ENCODE measurements around the gene INTS4. TPM values are rescaled to one million over a fixed set of nuclear protein-coding genes. Genes with fewer than 3 reads are reported as not detected.
"Not testable (repeated sequence)": the region's sequence is repeated elsewhere in the genome, so short reads cannot be mapped to it uniquely, and the experiment has no call there.

The INTS4 gene
- polyA plus RNA-seq, 5 donors, result 43.2 to 60.1 (median 55.2) TPM

- no peak for DNase-seq
Measured at GRCh38 chr11:77882396-77882795, 112.1 kb downstream of the INTS4 start.

- peak; percentile 12 to 17 for DNase-seq
Measured at GRCh38 chr11:77879218-77879617, 115.2 kb downstream of the INTS4 start.

- not testable (repeated sequence) for DNase-seq
Measured at GRCh38 chr11:77878247-77878646, 116.2 kb downstream of the INTS4 start.

GRCh38 chr11:77876045-77876444 lies 118.4 kb downstream of the INTS4 start:
- DNase-seq, result no peak

- no peak for DNase-seq
Measured at GRCh38 chr11:77874206-77874605, 120.3 kb downstream of the INTS4 start.

- no peak for DNase-seq
Measured at GRCh38 chr11:77873345-77873744, 121.1 kb downstream of the INTS4 start.

GRCh38 chr11:77871855-77872254 lies 122.6 kb downstream of the INTS4 start:
- DNase-seq, result no peak

GRCh38 chr11:77868744-77869143 lies 125.7 kb downstream of the INTS4 start:
- no peak for DNase-seq

- no peak for DNase-seq
Measured at GRCh38 chr11:77866336-77866735, 128.1 kb downstream of the INTS4 start.

- DNase-seq, result peak in 1 of 2 donors; percentile 4
Measured at GRCh38 chr11:77865805-77866204, 128.7 kb downstream of the INTS4 start.

GRCh38 chr11:77861444-77861843 lies 133.0 kb downstream of the INTS4 start:
- not testable (repeated sequence) for DNase-seq

- DNase-seq, result not testable (repeated sequence)
Measured at GRCh38 chr11:77857906-77858457, 136.5 kb downstream of the INTS4 start.

GRCh38 chr11:77854838-77855237 lies 139.6 kb downstream of the INTS4 start:
- no peak for DNase-seq

- DNase-seq, result no peak
Measured at GRCh38 chr11:77851503-77851902, 143.0 kb downstream of the INTS4 start.

- DNase-seq, result not testable (repeated sequence)
Measured at GRCh38 chr11:77843700-77844099, 150.8 kb downstream of the INTS4 start.

- no peak for DNase-seq
Measured at GRCh38 chr11:77842441-77843121, 151.9 kb downstream of the INTS4 start.

- DNase-seq, result no peak
Measured at GRCh38 chr11:77833302-77833701, 161.2 kb downstream of the INTS4 start.

- DNase-seq, result no peak
Measured at GRCh38 chr11:77828926-77829325, 165.5 kb downstream of the INTS4 start.

Other genes with a start within 250 kb of the INTS4 start
- gene RSF1, start 173.9 kb downstream of the INTS4 start, polyA plus RNA-seq (ENCODE audit: insufficient read depth in 1 of 5, insufficient read length in 5 of 5, low replicate concordance in 1 of 5), result 10 to 100 TPM; 36.6 to 82.3 (median 79.3) TPM
- gene AAMDC, start 173.5 kb downstream of the INTS4 start, polyA plus RNA-seq (ENCODE audit: insufficient read depth in 1 of 5, insufficient read length in 5 of 5, low replicate concordance in 1 of 5), result 10 to 100 TPM; 45.6 to 65.4 (median 58.9) TPM
- gene KCTD14, start 28.6 kb upstream of the INTS4 start, polyA plus RNA-seq (ENCODE audit: insufficient read depth in 1 of 5, insufficient read length in 5 of 5, low replicate concordance in 1 of 5), result 10 to 100 TPM in 1 of 5 donors, 1 to 10 TPM in 4; 7.1 to 11.1 (median 8.2) TPM
- under 1 TPM; 0.31 to 0.54 (median 0.36) TPM for gene THRSP, start 69.2 kb upstream of the INTS4 start, polyA plus RNA-seq (ENCODE audit: insufficient read depth in 1 of 5, insufficient read length in 5 of 5, low replicate concordance in 1 of 5)
- 100 to 1,000 TPM in 4 of 5 donors, 10 to 100 TPM in 1; 96.3 to 184 (median 149) TPM for gene NDUFC2, start 85.2 kb upstream of the INTS4 start, polyA plus RNA-seq (ENCODE audit: insufficient read depth in 1 of 5, insufficient read length in 5 of 5, low replicate concordance in 1 of 5)
- 10 to 100 TPM; 47.1 to 60.8 (median 57.1) TPM for gene ALG8, start 145.0 kb upstream of the INTS4 start, polyA plus RNA-seq (ENCODE audit: insufficient read depth in 1 of 5, insufficient read length in 5 of 5, low replicate concordance in 1 of 5)
- gene KCTD21, start 194.0 kb upstream of the INTS4 start, polyA plus RNA-seq (ENCODE audit: insufficient read depth in 1 of 5, insufficient read length in 5 of 5, low replicate concordance in 1 of 5), result 10 to 100 TPM in 2 of 5 donors, 1 to 10 TPM in 3; 8.9 to 10.1 (median 9.7) TPM
- gene USP35, start 194.3 kb upstream of the INTS4 start, polyA plus RNA-seq (ENCODE audit: insufficient read depth in 1 of 5, insufficient read length in 5 of 5, low replicate concordance in 1 of 5), result 1 to 10 TPM; 4.8 to 8.1 (median 7.2) TPM

All from right lung (tissue), 5 donors.